ENCODE results near the gene RPTOR.
"Not testable (repeated sequence)": the region's sequence is repeated elsewhere in the genome, so short reads cannot be mapped to it uniquely, and the experiment has no call there.

RPTOR gene

GRCh38 chr17:80803451-80804428 lies 259.1 kb downstream of the RPTOR start:
- no peak for DNase-seq

- no peak for DNase-seq
These were observed 259.8 kb downstream of the RPTOR start for GRCh38 chr17:80804466-80804865.

GRCh38 chr17:80805032-80805751 lies 260.6 kb downstream of the RPTOR start:
- DNase-seq: no peak

- no peak for DNase-seq
These were observed 262.4 kb downstream of the RPTOR start for GRCh38 chr17:80807014-80807413.

GRCh38 chr17:80807882-80808281 lies 263.2 kb downstream of the RPTOR start:
- no peak for DNase-seq

- no peak for DNase-seq
These were observed 266.8 kb downstream of the RPTOR start for GRCh38 chr17:80811181-80812105.

GRCh38 chr17:80812362-80813088 lies 267.9 kb downstream of the RPTOR start:
- DNase-seq: no peak

GRCh38 chr17:80813318-80813717 lies 268.7 kb downstream of the RPTOR start:
- DNase-seq: no peak

- DNase-seq: no peak
These were observed 269.9 kb downstream of the RPTOR start for GRCh38 chr17:80814491-80814890.

GRCh38 chr17:80815151-80815681 lies 270.6 kb downstream of the RPTOR start:
- no peak for DNase-seq

- DNase-seq: not testable (repeated sequence)
These were observed 271.1 kb downstream of the RPTOR start for GRCh38 chr17:80815718-80816117.

- no peak for DNase-seq
These were observed 271.8 kb downstream of the RPTOR start for GRCh38 chr17:80816241-80817103.

- DNase-seq: no peak
These were observed 272.7 kb downstream of the RPTOR start for GRCh38 chr17:80817321-80817845.

- DNase-seq: no peak
These were observed 273.2 kb downstream of the RPTOR start for GRCh38 chr17:80817861-80818260.

- DNase-seq: no peak
These were observed 274.2 kb downstream of the RPTOR start for GRCh38 chr17:80818871-80819270.

- DNase-seq: no peak
These were observed 275.0 kb downstream of the RPTOR start for GRCh38 chr17:80819422-80820164.

GRCh38 chr17:80820331-80820730 lies 275.7 kb downstream of the RPTOR start:
- no peak for DNase-seq

- DNase-seq: no peak
These were observed 276.9 kb downstream of the RPTOR start for GRCh38 chr17:80821546-80821945.

GRCh38 chr17:80822021-80822699 lies 277.5 kb downstream of the RPTOR start:
- DNase-seq: no peak
